NT2/D1 (cell line): ENCODE data around the gene UCP3.

Source experiments
- SUZ12 ChIP-seq: IDR thresholded peaks from 2 replicates; pipeline ENCODE4 v1.6.1; 2011; ENCODE audit not compliant: insufficient read length, insufficient read depth; ENCODE audit errors: extremely low read depth
- YY1 ChIP-seq: IDR thresholded peaks from 2 replicates; pipeline ENCODE4 v1.6.1; 2011; ENCODE audit not compliant: insufficient read length, insufficient read depth
- ZNF274 ChIP-seq: IDR thresholded peaks from 2 replicates; pipeline ENCODE4 v1.6.1; 2011; ENCODE audit warnings: mild to moderate bottlenecking, low read depth, low read length

DNA sequence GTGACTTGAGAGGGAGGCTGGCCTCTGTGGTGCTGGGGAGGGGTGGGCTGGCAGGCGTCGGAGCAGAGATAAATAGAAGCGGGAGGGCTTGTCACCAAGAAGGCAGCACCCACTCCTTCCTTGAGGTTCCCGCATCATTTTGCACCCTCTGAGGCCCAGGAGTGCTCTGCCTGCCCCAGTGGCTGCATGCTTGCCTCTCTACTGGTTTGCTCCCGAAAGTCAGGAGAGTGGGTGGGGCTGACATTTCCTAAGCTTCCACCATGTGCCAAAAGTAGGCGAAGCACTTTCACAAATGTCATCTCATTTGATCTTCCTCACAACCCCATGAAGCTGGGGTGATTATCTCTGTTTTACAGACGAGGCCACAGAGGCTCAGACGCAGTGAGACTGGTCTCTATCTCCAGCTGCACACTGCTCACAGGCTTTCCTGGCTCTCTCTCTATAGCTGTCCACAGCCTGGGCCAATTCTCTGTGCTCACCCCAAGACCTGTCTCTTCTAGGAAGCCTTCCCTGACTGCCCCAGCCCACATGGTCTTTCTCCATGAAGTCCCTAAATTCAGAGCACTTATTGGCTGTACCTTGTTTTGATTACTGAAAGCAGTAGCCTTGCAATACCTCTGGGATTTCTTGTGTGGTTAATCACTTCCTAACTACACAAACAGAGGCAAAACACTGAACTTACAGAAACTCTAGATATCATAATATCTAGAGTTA lies 2.6 kb upstream of the UCP3 start:
- TF ChIP-seq YY1: no peak
- TF ChIP-seq SUZ12: no peak
- no peak for TF ChIP-seq ZNF274
